ENCODE data around the gene SSTR5.

SSTR5 gene

GRCh38 chr16:1099189-1100083 lies 26.9 kb downstream of the SSTR5 start:
- Histone ChIP-seq H3K36me3 (ENCODE audit: insufficient read depth, insufficient read length, low read length) (no peaks in the 10 kb centered on the region), H3K4me1 (ENCODE audit: insufficient read depth, insufficient read length) (peaks cover 20% of the 10 kb centered on the region), H3K4me3 (ENCODE audit: insufficient read length, low read depth) (no peak overlapping the region), H3K9me3 (ENCODE audit: insufficient read depth, low read length) (no peaks in the 10 kb centered on the region), H3K27me3 (ENCODE audit: insufficient read depth, insufficient read length) (no peaks in the 10 kb centered on the region), H3K9ac (ENCODE audit: insufficient read length, low read depth) (peak overlapping the region; percentile 26)
- TF ChIP-seq YY1 (IDR thresholded peaks at IDR 0.05; ENCODE audit: insufficient read depth, insufficient read length) (no peak), SUZ12 (IDR thresholded peaks at IDR 0.05; ENCODE audit: extremely low read depth, insufficient read depth, insufficient read length) (no peak), ZNF274 (IDR thresholded peaks at IDR 0.05; ENCODE audit: low read depth, low read length) (no peak)
- no peak for DNase-seq (ENCODE audit: low read depth, low spot score)

- H3K27me3 ChIP-seq (ENCODE audit: insufficient read depth, insufficient read length): peaks cover 4% of the 10 kb centered on the region
- H3K9me3 ChIP-seq (ENCODE audit: insufficient read depth, low read length): no peaks in the 10 kb centered on the region
- no peaks in the 10 kb centered on the region for H3K36me3 ChIP-seq (ENCODE audit: insufficient read depth, insufficient read length, low read length)
- H3K4me1 ChIP-seq (ENCODE audit: insufficient read depth, insufficient read length): peaks cover 20% of the 10 kb centered on the region
- no peak for TF ChIP-seq SUZ12 (IDR thresholded peaks at IDR 0.05; ENCODE audit: extremely low read depth, insufficient read depth, insufficient read length)
- no peak for TF ChIP-seq ZNF274 (IDR thresholded peaks at IDR 0.05; ENCODE audit: low read depth, low read length)
- TF ChIP-seq YY1 (IDR thresholded peaks at IDR 0.05; ENCODE audit: insufficient read depth, insufficient read length): no peak
- no peak for DNase-seq (ENCODE audit: low read depth, low spot score)
- H3K9ac ChIP-seq (ENCODE audit: insufficient read length, low read depth): no peak overlapping the region
- no peak overlapping the region for H3K4me3 ChIP-seq (ENCODE audit: insufficient read length, low read depth)
Observed at GRCh38 chr16:1100084-1100800, 27.7 kb downstream of the SSTR5 start.

- no peak overlapping the region for H3K4me3 ChIP-seq (ENCODE audit: insufficient read length, low read depth)
- DNase-seq (ENCODE audit: low read depth, low spot score): no peak
- no peaks in the 10 kb centered on the region for H3K36me3 ChIP-seq (ENCODE audit: insufficient read depth, insufficient read length, low read length)
- no peaks in the 10 kb centered on the region for H3K9me3 ChIP-seq (ENCODE audit: insufficient read depth, low read length)
- H3K4me1 ChIP-seq (ENCODE audit: insufficient read depth, insufficient read length): peaks cover 22% of the 10 kb centered on the region
- no peak overlapping the region for H3K9ac ChIP-seq (ENCODE audit: insufficient read length, low read depth)
- peaks cover 7% of the 10 kb centered on the region for H3K27me3 ChIP-seq (ENCODE audit: insufficient read depth, insufficient read length)
- TF ChIP-seq SUZ12 (IDR thresholded peaks at IDR 0.05; ENCODE audit: extremely low read depth, insufficient read depth, insufficient read length) (no peak), YY1 (IDR thresholded peaks at IDR 0.05; ENCODE audit: insufficient read depth, insufficient read length) (no peak), ZNF274 (IDR thresholded peaks at IDR 0.05; ENCODE audit: low read depth, low read length) (no peak)
Observed at GRCh38 chr16:1101133-1101532, 28.6 kb downstream of the SSTR5 start.

DNA sequence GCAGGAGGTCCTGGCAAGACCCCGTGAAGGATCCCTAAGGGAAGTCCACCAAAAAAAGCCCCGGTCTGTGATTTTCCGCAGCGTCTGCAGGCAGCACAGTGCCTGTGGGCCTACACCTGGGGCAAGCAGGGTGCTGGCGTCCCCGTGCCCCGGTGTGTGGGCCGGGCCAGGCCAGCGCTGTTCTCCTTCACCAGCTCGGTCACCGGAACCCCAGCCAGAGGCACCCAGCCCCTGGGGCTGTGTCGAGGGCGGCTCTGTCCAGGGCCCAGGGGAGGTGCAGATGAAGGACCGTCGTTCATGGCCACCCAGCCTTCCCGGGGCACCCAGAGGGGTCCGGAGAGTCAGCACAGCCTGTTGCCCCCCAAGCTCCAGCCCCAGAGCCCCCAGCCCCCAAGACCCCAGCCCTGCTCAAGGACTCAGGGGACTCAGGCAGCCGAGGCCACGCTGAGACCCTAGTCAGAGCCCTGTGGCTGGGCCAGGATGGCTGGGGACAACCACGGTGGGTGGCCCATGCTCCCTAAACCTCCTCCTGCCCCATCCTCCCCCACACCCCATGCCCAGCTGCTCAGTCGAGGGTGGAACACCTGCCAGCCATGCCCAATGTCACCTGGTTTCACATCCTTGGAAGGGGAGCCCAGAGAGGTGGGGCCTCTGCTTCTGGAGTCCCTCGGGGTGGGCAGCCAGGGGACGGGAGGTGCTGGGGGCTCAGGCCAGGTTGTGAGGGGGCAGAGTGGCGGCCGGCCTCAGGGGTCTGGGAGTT lies 29.2 kb downstream of the SSTR5 start:
- no peaks in the 10 kb centered on the region for H3K36me3 ChIP-seq (ENCODE audit: insufficient read depth, insufficient read length, low read length)
- no peak overlapping the region for H3K9ac ChIP-seq (ENCODE audit: insufficient read length, low read depth)
- no peaks in the 10 kb centered on the region for H3K9me3 ChIP-seq (ENCODE audit: insufficient read depth, low read length)
- H3K4me3 ChIP-seq (ENCODE audit: insufficient read length, low read depth): no peak overlapping the region
- no peak for DNase-seq (ENCODE audit: low read depth, low spot score)
- H3K4me1 ChIP-seq (ENCODE audit: insufficient read depth, insufficient read length): peaks cover 22% of the 10 kb centered on the region
- no peak for TF ChIP-seq YY1 (IDR thresholded peaks at IDR 0.05; ENCODE audit: insufficient read depth, insufficient read length)
- TF ChIP-seq SUZ12 (IDR thresholded peaks at IDR 0.05; ENCODE audit: extremely low read depth, insufficient read depth, insufficient read length): no peak
- no peak for TF ChIP-seq ZNF274 (IDR thresholded peaks at IDR 0.05; ENCODE audit: low read depth, low read length)
- H3K27me3 ChIP-seq (ENCODE audit: insufficient read depth, insufficient read length): peaks cover 7% of the 10 kb centered on the region

GRCh38 chr16:1102333-1102700 lies 29.8 kb downstream of the SSTR5 start:
- no peak overlapping the region for H3K9ac ChIP-seq (ENCODE audit: insufficient read length, low read depth)
- peaks cover 7% of the 10 kb centered on the region for H3K27me3 ChIP-seq (ENCODE audit: insufficient read depth, insufficient read length)
- no peak for TF ChIP-seq ZNF274 (IDR thresholded peaks at IDR 0.05; ENCODE audit: low read depth, low read length)
- TF ChIP-seq YY1 (IDR thresholded peaks at IDR 0.05; ENCODE audit: insufficient read depth, insufficient read length): no peak
- no peak for TF ChIP-seq SUZ12 (IDR thresholded peaks at IDR 0.05; ENCODE audit: extremely low read depth, insufficient read depth, insufficient read length)
- no peak for DNase-seq (ENCODE audit: low read depth, low spot score)
- no peaks in the 10 kb centered on the region for H3K9me3 ChIP-seq (ENCODE audit: insufficient read depth, low read length)
- peaks cover 22% of the 10 kb centered on the region for H3K4me1 ChIP-seq (ENCODE audit: insufficient read depth, insufficient read length)
- no peak overlapping the region for H3K4me3 ChIP-seq (ENCODE audit: insufficient read length, low read depth)
- no peaks in the 10 kb centered on the region for H3K36me3 ChIP-seq (ENCODE audit: insufficient read depth, insufficient read length, low read length)

DNA sequence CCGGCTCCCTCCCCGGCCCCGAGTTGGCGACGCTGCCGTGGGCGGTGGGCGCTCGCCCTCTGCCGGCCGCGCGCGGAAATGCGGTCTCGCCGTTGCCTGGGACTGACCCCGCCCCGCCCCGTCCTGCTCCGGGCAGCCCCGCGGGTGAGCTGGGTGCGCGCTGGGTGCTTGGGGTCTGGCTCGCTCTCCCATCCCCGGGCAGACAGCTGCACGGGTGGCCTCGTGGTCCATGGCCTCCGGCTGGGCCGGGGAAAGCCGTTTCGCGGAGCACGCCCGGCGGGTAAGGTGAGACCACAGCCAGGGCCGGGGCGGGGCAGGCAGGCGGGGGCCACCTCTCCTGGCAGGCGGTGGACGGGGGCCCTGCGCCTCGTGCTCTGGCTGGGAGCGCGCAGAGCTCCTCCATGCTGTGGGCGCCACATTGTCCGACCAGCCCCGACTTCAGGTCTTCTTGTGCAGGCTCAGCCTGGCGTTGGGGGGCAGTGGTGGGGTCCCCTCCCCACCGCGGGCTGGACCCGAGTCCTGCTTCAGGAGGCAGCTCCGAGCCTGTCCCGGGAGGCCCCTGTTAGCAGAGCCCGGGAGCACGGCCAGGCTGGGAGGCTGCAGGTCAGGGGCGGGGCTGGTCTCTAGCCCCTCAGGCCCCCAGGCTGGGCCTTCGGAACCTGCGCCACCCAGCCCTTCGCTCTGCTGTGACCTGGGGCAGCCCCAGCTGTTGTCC lies 30.5 kb downstream of the SSTR5 start:
- Histone ChIP-seq H3K9ac (ENCODE audit: insufficient read length, low read depth) (peak overlapping the region; percentile 89), H3K27me3 (ENCODE audit: insufficient read depth, insufficient read length) (peaks cover 10% of the 10 kb centered on the region)

More for the DNA sequence above, 30.5 kb downstream of the SSTR5 start:
- no peaks in the 10 kb centered on the region for H3K36me3 ChIP-seq (ENCODE audit: insufficient read depth, insufficient read length, low read length)
- no peaks in the 10 kb centered on the region for H3K9me3 ChIP-seq (ENCODE audit: insufficient read depth, low read length)
- DNase-seq (ENCODE audit: low read depth, low spot score): peak; percentile 36
- no peak for TF ChIP-seq SUZ12 (IDR thresholded peaks at IDR 0.05; ENCODE audit: extremely low read depth, insufficient read depth, insufficient read length)
- TF ChIP-seq YY1 (IDR thresholded peaks at IDR 0.05; ENCODE audit: insufficient read depth, insufficient read length): no peak
- no peak for TF ChIP-seq ZNF274 (IDR thresholded peaks at IDR 0.05; ENCODE audit: low read depth, low read length)
- H3K4me3 ChIP-seq (ENCODE audit: insufficient read length, low read depth): peak overlapping the region; percentile 71
- H3K4me1 ChIP-seq (ENCODE audit: insufficient read depth, insufficient read length): peaks cover 23% of the 10 kb centered on the region
